Activated naive CD8-positive, alpha-beta T cell (primary cell): Measurements from ENCODE around the gene TSPAN18.

Experiments
- H3K27ac Mint-ChIP-seq: one replicate; pipeline ENCODE4 v1.8.0; 2021; ENCODE audit warnings: mixed read lengths
- H3K27me3 Mint-ChIP-seq: one replicate; pipeline ENCODE4 v1.8.0; 2021; ENCODE audit warnings: mixed read lengths
- H3K36me3 Mint-ChIP-seq: one replicate; pipeline ENCODE4 v1.8.0; 2021; ENCODE audit warnings: mixed read lengths
- H3K4me1 Mint-ChIP-seq: one replicate; pipeline ENCODE4 v1.8.0; 2021; ENCODE audit warnings: low read depth, mixed read lengths
- H3K4me3 Mint-ChIP-seq: one replicate; pipeline ENCODE4 v1.8.0; 2021; ENCODE audit warnings: mild to moderate bottlenecking, mixed read lengths
- H3K9me3 Mint-ChIP-seq: one replicate; pipeline ENCODE4 v1.8.0; 2021; ENCODE audit warnings: low read depth, mixed read lengths

TSPAN18 gene

DNA sequence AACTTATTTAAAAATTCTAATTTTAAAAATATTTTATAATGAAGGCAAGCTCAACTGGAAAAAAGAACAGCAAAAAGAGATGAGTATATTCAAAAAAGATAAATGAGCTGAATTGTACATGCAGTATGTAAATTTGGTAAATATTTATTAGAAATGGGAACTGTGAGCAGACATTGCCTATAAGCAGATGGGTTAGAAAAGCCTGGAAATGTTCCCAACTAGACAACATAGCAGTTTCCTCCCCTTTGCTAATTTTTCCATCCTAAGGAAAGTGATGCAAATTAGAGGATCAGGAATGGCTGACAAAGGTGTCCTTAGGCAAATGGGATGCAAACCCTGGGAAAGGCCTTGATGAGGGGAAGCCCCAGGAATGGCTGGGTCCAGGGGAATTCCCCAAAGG lies 186.7 kb downstream of the TSPAN18 start:
- H3K9me3 Mint-ChIP-seq = no peaks in the 10 kb centered on the region
- H3K4me3 Mint-ChIP-seq = no peak overlapping the region
- H3K4me1 Mint-ChIP-seq = peaks cover 4% of the 10 kb centered on the region
- H3K27me3 Mint-ChIP-seq = no peaks in the 10 kb centered on the region
- H3K27ac Mint-ChIP-seq = no peak overlapping the region
- H3K36me3 Mint-ChIP-seq = peaks cover 2% of the 10 kb centered on the region

DNA sequence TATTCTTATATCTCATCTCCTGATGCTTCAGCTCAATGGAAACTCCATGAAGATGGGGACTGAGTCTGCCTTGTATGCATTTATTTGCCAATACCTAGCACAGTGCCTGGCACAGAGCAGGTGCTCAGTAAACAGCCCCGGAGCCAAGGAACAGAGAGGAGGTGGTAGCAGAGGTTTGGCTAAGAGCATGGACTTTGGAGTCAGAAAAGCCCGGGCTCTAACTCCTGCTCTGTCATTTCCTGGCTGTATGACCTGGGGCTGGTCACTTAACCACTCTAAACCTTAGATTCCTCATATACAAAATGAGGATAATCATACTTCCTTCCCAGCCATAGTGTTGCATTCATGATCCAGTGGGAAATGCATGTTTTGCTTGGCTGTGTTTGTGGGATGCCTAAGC lies 187.3 kb downstream of the TSPAN18 start:
- Mint-ChIP-seq H3K27ac (no peak overlapping the region), H3K4me1 (peaks cover 4% of the 10 kb centered on the region), H3K4me3 (no peak overlapping the region), H3K27me3 (no peaks in the 10 kb centered on the region), H3K9me3 (no peaks in the 10 kb centered on the region), H3K36me3 (peaks cover 2% of the 10 kb centered on the region)

DNA sequence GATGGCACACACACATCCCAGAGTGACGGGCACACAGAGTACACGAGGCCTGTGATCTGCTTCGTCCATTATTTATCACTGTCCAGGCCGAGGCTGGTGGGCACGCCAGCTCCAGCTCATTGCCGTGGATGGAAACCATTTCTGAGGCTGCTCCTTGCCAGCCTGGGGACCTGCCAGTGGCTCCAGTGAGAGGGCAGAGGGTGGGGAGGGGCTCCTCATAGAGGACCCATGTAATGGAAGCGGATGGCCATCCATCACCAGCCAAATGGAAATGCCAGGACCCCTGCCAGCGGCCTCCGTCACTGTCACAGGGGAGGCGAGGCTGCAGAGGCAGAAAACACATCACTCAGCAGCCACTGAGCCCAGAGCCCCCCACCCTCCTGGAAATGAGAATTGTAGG lies 188.2 kb downstream of the TSPAN18 start:
- Mint-ChIP-seq H3K4me3 (no peak overlapping the region), H3K27ac (no peak overlapping the region), H3K9me3 (no peaks in the 10 kb centered on the region), H3K27me3 (no peaks in the 10 kb centered on the region), H3K4me1 (peaks cover 4% of the 10 kb centered on the region), H3K36me3 (peaks cover 2% of the 10 kb centered on the region)

DNA sequence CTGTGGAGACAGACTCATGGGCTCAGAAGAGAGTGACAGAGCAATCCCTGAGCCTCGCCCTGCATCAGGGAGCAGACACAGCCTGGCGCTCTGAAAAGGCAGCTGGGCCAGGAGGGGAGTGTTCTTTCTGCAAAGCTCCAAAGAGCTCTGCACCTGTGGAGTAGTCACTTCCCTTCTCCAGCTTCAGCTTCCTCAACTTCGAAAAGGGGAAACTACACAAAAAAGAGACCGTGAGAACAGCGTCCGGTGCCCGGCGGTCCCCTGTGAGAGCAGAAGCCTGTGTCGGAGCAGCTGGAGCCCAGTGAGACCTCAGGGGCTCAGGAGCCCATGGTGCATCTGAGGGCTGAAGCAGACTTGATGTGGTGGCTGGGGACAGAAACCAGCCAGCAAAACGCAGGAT lies 188.9 kb downstream of the TSPAN18 start:
- H3K4me3 Mint-ChIP-seq = no peak overlapping the region
- no peak overlapping the region for H3K27ac Mint-ChIP-seq
- H3K4me1 Mint-ChIP-seq = peaks cover 4% of the 10 kb centered on the region
- no peaks in the 10 kb centered on the region for H3K9me3 Mint-ChIP-seq
- peaks cover 2% of the 10 kb centered on the region for H3K36me3 Mint-ChIP-seq
- H3K27me3 Mint-ChIP-seq = no peaks in the 10 kb centered on the region

DNA sequence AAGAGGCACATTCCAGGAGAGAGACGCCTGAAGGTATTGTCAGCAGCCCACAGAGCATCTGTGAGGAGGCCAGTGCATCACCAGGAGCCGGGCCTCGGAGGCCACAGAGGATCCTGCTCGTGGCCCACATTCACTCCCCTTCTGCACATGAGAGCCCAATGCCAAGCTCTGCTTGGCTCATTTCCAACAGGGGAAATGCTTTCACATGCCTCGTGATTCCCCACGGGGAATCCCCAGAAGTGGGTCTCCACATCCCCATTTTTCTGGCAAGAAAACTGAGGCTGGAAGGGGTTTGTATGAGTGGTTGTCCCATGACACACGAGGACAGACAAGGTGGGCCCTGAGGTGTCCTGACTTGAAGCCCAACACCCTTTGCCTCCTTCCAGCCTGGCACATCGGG lies 189.6 kb downstream of the TSPAN18 start:
- H3K4me1 Mint-ChIP-seq = no peaks in the 10 kb centered on the region
- no peak overlapping the region for H3K4me3 Mint-ChIP-seq
- H3K27me3 Mint-ChIP-seq = no peaks in the 10 kb centered on the region
- H3K9me3 Mint-ChIP-seq = no peaks in the 10 kb centered on the region
- peaks cover 2% of the 10 kb centered on the region for H3K36me3 Mint-ChIP-seq
- no peak overlapping the region for H3K27ac Mint-ChIP-seq

DNA sequence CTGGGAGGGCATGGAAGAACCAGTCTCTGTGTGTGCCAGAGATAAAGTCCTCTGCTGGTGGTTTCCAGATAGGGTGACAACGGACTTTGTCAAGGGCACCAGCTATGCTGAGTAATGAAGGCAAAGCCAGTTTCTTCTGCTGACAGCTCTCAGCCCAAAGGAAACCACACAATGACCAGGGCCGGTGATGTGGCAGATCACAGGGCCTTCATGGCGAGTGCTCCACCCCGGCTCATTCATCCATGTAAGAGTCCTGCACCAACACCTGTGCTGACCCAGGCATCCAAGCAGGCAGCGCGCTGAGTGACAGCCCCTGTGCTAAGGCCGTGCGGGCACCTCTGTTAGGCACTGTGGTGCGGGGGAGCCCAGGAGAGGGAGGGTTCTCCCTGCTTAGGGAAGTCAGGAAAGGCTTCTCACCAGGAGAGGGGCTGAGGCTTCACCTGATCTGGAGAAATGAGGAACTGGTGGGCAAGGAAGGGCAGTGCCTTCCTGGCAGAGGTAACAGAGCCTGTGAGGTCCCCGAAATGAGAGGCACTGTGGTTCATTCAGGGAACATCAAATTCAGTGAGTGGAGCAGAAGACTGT lies 190.1 kb downstream of the TSPAN18 start:
- H3K27ac Mint-ChIP-seq = no peak overlapping the region
- peaks cover 2% of the 10 kb centered on the region for H3K36me3 Mint-ChIP-seq

DNA sequence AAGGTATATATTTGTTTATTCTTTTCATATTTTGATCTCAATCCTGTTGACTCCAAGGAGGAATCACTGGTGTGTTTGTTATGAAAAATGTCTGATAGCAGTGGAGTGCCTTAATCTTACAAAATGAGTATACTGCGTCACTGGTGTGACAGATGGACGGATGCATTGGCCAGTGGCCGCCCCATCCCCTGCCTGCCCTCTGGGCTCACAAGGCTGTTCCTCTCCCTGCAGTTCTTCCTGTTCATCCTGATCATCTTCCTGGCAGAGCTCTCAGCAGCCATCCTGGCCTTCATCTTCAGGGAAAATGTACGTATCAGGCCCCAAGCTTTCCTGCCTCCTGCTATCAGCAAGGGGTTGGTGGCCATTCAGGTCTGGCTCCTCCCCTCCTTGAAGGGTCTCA lies 191.0 kb downstream of the TSPAN18 start:
- Mint-ChIP-seq H3K27me3 (no peaks in the 10 kb centered on the region), H3K27ac (no peak overlapping the region), H3K4me1 (no peaks in the 10 kb centered on the region), H3K4me3 (no peak overlapping the region), H3K9me3 (no peaks in the 10 kb centered on the region), H3K36me3 (no peaks in the 10 kb centered on the region)

More for the DNA sequence above, 190.1 kb downstream of the TSPAN18 start:
- H3K4me3 Mint-ChIP-seq = no peak overlapping the region
- H3K4me1 Mint-ChIP-seq = no peaks in the 10 kb centered on the region
- H3K27me3 Mint-ChIP-seq = no peaks in the 10 kb centered on the region
- no peaks in the 10 kb centered on the region for H3K9me3 Mint-ChIP-seq

DNA sequence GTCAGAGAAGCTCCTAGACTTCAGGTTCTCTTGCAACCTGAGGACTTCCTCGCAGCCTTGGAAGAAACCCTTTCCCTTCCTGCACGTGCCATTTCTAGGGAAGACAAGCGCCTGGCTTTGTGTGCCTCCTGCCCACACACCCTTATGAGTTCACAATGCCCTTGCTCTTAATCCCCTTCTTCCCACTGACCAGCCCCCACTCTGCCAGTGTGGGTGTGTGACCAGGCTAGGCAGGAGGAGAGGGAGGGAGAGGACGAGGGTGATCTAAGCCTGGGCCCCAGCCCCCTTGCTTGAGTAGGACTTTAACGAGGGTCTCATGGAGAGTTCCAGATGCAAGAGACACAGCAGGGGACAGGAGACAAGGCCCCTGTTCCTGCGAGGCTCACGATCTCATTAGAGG lies 193.7 kb downstream of the TSPAN18 start:
- H3K27ac Mint-ChIP-seq = no peak overlapping the region
- H3K27me3 Mint-ChIP-seq = no peaks in the 10 kb centered on the region
- H3K4me1 Mint-ChIP-seq = no peaks in the 10 kb centered on the region

DNA sequence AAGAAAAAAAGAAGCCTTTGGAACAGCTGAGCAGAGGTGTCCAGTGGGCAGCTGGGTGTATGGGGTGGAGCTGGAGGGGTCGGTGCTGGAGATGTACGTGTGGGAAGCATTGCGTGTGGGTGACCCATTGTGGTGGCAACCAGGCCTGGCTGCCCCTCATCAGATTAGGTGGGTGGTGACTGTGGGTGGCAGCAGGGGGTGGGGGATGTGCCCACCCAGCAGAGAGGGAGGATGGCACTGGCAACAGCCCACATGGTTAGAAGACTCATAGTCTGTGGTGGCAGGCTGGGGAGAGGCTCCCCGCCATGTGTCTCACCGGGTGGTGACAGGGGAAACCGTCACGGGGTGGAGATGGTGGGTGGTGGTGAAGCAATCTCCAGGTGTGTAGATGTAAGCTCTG lies 196.4 kb downstream of the TSPAN18 start:
- no peak overlapping the region for H3K27ac Mint-ChIP-seq
- no peaks in the 10 kb centered on the region for H3K4me1 Mint-ChIP-seq
- no peaks in the 10 kb centered on the region for H3K27me3 Mint-ChIP-seq
- no peaks in the 10 kb centered on the region for H3K36me3 Mint-ChIP-seq
- no peak overlapping the region for H3K4me3 Mint-ChIP-seq
- no peaks in the 10 kb centered on the region for H3K9me3 Mint-ChIP-seq

More for the DNA sequence above, 193.7 kb downstream of the TSPAN18 start:
- Mint-ChIP-seq H3K36me3 (no peaks in the 10 kb centered on the region), H3K4me3 (no peak overlapping the region), H3K9me3 (no peaks in the 10 kb centered on the region)

DNA sequence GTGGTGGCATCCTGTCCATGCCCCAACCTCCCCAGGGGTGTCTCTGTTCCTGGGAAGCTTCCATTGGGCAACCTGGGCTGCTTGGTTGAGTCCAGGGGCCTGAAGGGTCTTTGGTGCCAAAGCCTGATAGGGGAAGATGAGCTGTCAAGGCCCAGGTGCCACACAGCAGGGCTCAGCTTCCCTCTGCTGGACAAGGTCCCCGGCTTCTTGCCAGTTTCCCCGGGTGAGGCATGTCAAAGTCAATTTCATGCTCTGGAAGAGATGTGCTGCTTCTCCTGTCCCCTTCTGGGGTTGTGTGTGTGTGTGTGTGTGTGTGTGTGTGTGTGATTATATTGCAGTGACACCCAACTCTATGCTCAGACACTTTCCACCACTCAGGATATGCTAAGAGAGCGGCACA lies 197.0 kb downstream of the TSPAN18 start:
- H3K27ac Mint-ChIP-seq = no peak overlapping the region
- no peaks in the 10 kb centered on the region for H3K36me3 Mint-ChIP-seq
- H3K4me3 Mint-ChIP-seq = no peak overlapping the region
- H3K27me3 Mint-ChIP-seq = no peaks in the 10 kb centered on the region
- H3K9me3 Mint-ChIP-seq = no peaks in the 10 kb centered on the region
- no peaks in the 10 kb centered on the region for H3K4me1 Mint-ChIP-seq

DNA sequence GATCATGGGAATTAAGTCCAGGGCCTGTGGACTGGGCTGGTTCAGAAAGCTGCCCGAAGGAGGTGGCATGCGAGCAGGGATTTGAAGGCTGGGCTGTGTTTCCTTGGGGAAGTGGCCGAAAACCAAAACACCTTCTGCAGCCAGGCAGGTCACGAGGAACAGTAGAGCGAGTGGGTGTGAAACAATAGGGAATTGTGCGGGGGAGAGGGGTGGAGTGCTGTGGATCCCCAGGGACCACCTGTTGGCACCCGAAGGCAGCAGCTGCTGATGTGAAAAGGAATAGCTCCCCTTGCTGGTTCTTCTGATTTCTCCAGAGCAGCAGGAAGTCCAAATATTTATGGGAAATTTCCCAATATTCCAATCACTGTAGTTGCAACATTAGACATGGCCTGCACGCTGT lies 199.3 kb downstream of the TSPAN18 start:
- no peak overlapping the region for H3K4me3 Mint-ChIP-seq
- no peaks in the 10 kb centered on the region for H3K4me1 Mint-ChIP-seq
- no peaks in the 10 kb centered on the region for H3K9me3 Mint-ChIP-seq
- no peaks in the 10 kb centered on the region for H3K36me3 Mint-ChIP-seq
- no peaks in the 10 kb centered on the region for H3K27me3 Mint-ChIP-seq
- no peak overlapping the region for H3K27ac Mint-ChIP-seq

DNA sequence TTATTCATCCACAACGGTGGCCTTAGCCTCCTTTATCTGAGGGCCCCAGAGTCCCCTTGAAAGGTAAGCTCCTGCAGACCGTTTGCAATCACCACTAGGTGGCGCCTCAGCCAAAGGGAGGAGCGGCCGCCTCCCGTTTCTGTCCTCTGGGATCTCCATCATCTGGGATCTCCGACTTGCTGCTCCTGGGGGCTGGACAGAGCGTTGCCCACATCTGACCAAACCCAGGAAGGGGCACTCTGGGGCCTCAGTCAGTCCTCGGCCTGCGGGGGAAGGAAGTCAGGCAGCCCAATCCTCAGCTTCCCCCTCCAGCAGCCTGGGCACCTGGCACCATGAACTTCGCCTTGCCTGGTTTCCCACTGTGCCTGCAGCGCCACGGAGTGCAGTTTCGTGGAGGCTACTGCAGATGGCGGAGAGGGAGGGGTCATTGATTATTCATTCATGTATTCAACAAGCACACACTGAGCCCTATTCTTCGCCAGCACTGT lies 200.5 kb downstream of the TSPAN18 start:
- H3K27me3 Mint-ChIP-seq = no peaks in the 10 kb centered on the region
- H3K9me3 Mint-ChIP-seq = no peaks in the 10 kb centered on the region
- H3K4me3 Mint-ChIP-seq = no peak overlapping the region
- no peaks in the 10 kb centered on the region for H3K36me3 Mint-ChIP-seq
- H3K27ac Mint-ChIP-seq = no peak overlapping the region
- H3K4me1 Mint-ChIP-seq = no peaks in the 10 kb centered on the region

DNA sequence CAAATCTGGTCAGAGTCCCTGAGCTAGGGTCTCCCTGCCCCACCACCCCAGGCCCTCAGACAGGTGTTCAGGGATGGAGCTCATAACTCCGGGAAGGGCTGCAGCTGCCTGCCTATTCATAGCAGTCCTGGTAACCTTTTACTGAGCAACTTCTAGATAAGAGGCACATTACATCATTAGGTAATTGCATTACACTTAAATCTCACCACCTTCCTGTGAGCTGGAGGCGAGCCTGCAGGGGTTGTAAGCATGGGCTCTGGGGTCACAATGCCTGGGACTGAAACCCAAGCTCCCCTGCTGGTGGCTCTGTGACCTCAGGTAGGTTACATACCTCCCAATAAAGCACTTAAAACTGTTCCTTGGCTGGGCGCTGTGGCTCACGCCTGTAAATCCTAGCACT lies 201.4 kb downstream of the TSPAN18 start:
- Mint-ChIP-seq H3K9me3 (no peaks in the 10 kb centered on the region), H3K4me3 (no peak overlapping the region), H3K27ac (no peak overlapping the region), H3K27me3 (no peaks in the 10 kb centered on the region), H3K36me3 (no peaks in the 10 kb centered on the region), H3K4me1 (no peaks in the 10 kb centered on the region)

DNA sequence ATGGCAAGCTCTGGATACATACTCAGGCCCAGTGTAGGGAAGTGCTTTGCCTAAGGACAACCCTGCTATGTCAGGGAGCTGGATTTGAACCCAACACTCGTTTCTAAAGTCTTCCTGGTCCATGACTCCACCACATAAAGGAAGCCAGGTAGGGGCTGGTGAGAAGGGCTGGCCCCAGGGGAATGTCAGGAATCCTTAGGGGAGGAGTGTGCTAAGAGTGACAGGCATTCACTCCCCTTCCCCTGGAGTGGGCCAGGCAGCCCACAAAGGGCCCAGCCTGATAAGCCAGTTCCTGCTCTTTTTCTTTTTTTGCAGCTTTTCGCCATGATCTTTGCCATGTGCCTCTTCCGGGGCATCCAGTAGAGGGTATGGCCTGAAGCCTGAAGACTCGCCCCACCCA lies 202.1 kb downstream of the TSPAN18 start:
- Mint-ChIP-seq H3K4me3 (no peak overlapping the region), H3K36me3 (no peaks in the 10 kb centered on the region), H3K9me3 (no peaks in the 10 kb centered on the region), H3K27me3 (no peaks in the 10 kb centered on the region), H3K4me1 (no peaks in the 10 kb centered on the region), H3K27ac (no peak overlapping the region)

DNA sequence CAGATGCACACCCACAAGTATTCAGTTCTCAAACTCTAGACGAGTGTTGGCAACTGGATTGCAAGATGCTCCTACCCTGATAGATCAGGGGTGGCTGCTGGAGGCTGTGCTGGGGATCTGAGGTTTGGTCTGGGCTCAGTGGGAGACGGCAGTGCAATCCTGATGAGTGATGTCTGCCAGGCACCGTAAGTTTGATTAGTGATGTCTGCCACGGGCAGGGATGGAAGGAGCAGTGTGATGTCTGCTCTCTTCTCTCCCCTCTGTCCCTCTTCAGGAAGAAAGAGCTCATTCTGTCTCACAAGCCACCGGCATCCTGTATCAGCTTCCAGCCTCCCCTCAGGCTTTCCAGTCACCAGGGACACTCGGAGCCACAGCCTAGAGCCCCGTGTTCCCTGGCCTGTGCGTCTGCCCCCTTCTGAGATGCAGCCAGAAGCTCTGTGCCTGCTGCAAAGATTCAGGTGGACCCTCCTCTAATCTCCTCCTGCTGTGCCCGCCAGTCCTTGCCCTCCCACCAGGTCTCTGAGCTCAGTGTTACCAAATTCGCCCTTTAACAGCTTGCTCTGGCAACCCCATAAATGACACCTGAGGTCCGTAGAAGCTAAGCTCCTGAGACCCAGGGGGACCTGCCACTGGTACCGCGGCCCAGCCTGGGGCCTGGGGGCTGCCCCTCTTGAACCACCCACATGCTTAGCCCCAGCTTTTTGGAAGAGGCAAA lies 204.0 kb downstream of the TSPAN18 start:
- Mint-ChIP-seq H3K27ac (no peak overlapping the region), H3K27me3 (no peaks in the 10 kb centered on the region), H3K36me3 (no peaks in the 10 kb centered on the region), H3K4me1 (no peaks in the 10 kb centered on the region), H3K9me3 (no peaks in the 10 kb centered on the region), H3K4me3 (no peak overlapping the region)

DNA sequence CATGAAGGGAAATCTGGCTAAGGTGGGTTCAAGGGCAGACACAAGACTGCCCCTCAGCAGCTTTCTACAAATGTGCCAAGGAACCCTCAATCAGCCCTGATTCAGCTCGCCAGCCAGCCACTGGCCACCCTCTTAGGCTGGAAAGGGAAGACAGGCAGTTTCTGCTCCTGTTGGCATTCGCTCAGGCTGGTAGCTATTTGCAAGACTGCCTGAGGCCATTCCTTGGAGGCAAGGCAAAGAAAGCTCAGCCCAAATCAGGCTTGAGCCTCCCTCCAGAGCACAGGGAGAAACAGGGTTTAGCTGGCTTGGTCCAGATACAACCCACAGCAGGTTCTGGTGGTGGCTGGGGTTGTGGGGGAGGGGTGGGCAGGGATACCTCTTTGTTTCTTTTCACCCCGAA lies 204.7 kb downstream of the TSPAN18 start:
- no peaks in the 10 kb centered on the region for H3K9me3 Mint-ChIP-seq
- H3K36me3 Mint-ChIP-seq = no peaks in the 10 kb centered on the region
- H3K27ac Mint-ChIP-seq = no peak overlapping the region
- no peaks in the 10 kb centered on the region for H3K27me3 Mint-ChIP-seq
- H3K4me1 Mint-ChIP-seq = no peaks in the 10 kb centered on the region
- no peak overlapping the region for H3K4me3 Mint-ChIP-seq
